Activated naive CD8-positive, alpha-beta T cell treated with anti-CD3 and anti-CD28 coated beads, Interleukin-2, amount 50 U/mL, for 16 hours (primary cell): ENCODE results near the gene FRMD3.

ENCODE experiments used
- DNase-seq: peaks from one replicate; pipeline ENCODE4 v3.0.0-alpha.2; 2020; ENCODE audit warnings: low read depth, low spot score

FRMD3 gene

GRCh38 chr9:83236029-83236696 is 302.0 kb downstream of the FRMD3 start:
- DNase-seq = no peak

GRCh38 chr9:83235526-83235925 is 302.7 kb downstream of the FRMD3 start:
- DNase-seq = no peak

GRCh38 chr9:83234541-83234940 is 303.7 kb downstream of the FRMD3 start:
- DNase-seq = no peak

GRCh38 chr9:83233647-83234046 is 304.6 kb downstream of the FRMD3 start:
- DNase-seq = no peak

- no peak for DNase-seq
Observed at GRCh38 chr9:83231039-83231438, 307.2 kb downstream of the FRMD3 start.

DNA sequence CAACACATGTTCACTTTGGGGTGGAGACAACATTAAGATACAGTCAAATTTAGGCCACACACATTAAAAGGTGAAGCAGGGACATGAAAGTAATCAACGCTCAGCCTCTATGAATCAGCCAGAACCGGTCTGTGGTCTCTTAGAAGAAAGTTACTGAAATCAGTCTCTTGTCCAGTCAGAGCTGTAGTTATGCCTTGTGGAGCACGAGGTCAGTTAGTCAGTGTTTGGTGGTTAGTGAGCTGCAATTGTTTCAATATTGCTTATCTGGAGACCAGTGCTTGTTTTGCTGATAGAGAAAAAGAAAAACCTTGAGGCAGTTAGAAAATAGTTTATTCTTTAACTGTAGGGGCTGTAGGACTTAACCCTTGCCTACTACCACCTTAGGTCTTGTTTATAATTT is 317.5 kb downstream of the FRMD3 start:
- DNase-seq = no peak

DNA sequence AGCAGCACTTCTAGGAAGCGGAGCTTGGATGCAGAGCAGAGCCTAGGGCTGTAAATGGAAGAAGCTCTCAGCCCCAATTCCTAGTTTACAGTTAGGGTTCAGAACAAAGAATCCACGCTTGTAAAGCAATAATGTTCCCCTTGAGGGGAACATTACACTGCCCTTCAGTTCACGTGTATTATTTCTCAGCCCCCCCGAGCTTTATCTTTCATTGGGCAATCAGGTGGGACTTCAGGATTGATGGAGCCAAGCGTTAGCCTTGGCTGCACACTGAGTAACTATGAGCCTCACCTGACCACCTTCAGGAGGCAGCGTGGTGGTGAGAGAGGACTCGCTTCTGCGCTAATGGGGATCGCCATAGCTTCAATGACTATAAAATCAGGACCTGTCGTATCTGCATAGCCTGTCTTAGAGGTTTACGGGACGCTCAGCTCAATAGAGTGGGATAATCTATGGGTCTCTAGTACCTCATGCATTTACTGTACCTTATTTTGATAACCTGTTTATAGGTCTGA is 318.2 kb downstream of the FRMD3 start:
- no peak for DNase-seq

GRCh38 chr9:83219154-83219923 is 318.9 kb downstream of the FRMD3 start:
- DNase-seq = no peak

GRCh38 chr9:83218411-83219090 is 319.6 kb downstream of the FRMD3 start:
- no peak for DNase-seq

GRCh38 chr9:83209188-83209731 is 328.9 kb downstream of the FRMD3 start:
- no peak for DNase-seq

DNA sequence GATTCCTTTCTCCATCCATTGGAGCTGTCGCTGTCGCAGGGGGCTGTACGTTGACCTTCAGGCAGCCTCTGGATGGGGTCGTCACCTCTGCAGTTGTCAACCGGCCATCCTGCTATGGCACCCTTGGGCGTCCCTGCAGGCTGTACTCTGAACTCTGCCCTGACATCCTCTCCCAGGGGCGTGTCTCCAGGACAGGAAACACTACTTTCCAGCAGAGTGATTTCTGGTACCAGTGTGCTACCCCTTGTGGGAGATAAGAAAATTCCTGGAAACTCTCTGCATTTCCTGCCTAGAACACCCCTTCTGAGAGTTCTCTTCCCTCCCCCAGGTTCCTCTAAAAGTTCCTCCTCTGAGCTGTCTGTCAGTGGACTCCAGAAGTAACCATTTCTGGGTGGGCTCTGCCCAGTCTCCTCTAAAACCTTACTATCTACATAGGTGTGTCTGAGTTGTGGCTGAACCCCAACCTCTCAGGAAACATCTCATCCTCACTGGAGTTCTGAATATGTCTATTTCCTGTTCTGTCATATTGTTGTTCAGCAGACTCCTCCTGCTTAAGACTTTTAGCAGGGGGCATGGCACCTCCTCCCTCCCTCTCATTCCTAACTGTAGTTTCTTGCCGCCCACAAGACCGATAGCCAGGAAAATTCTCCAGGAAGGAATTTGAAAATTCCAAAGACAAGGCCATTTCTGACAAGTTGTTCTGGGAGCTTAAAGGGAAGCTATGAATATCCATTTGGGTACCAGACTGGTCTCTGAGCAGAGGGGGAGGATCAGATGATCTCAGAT is 329.9 kb downstream of the FRMD3 start:
- no peak for DNase-seq

- DNase-seq = no peak
Observed at GRCh38 chr9:83204047-83204446, 334.2 kb downstream of the FRMD3 start.

GRCh38 chr9:83200531-83200930 is 337.7 kb downstream of the FRMD3 start:
- DNase-seq = no peak

GRCh38 chr9:83199832-83200231 is 338.4 kb downstream of the FRMD3 start:
- no peak for DNase-seq

- DNase-seq = no peak
Observed at GRCh38 chr9:83199240-83199639, 339.0 kb downstream of the FRMD3 start.

DNA sequence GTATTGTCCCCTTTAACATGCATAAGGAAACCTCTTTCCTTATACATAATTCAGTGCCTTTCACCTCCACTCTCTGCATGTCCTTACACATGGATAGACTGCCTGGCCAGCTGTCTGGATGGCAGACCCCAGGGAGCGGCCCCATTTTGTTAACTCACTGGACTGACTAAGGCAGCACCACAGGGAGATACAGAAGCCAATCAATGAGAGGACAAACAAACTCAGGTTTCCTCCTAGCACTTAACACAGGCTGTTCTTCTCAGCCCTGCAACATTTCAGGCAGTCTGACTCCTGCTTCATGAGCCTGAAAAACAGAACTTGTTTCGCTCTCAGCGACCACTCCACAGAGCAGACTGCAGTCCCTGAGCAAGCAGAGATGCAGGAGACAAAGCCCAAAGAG is 339.8 kb downstream of the FRMD3 start:
- no peak for DNase-seq

GRCh38 chr9:83197591-83197990 is 340.6 kb downstream of the FRMD3 start:
- DNase-seq = no peak

DNA sequence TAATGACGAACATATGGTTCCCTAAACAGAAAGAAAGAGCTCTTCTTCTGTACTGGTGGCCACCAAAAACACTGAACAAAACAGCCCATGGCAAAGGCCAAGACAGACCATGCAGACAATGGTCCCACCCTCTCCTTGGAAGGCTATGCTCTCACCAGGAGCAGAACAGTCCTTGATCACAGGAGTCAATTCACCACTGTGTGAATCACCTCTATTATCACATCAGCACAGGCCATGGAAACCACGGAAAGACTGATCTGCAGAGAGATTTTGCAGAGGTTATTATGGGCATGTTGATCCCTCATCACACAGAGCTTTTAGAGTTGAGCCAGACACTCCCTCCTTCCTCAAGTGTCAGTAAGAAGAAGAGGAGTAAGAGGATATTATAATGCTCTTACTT is 341.3 kb downstream of the FRMD3 start:
- DNase-seq = no peak
